ENCODE measurements around the gene MOB1A.
A peak's percentile ranks its signal among the peaks of the same experiment; 100 is the strongest.

Gene MOB1A

GRCh38 chr2:74205596-74205995 lies 26.9 kb upstream of the MOB1A start:
- TF ChIP-seq, protein P1, sequence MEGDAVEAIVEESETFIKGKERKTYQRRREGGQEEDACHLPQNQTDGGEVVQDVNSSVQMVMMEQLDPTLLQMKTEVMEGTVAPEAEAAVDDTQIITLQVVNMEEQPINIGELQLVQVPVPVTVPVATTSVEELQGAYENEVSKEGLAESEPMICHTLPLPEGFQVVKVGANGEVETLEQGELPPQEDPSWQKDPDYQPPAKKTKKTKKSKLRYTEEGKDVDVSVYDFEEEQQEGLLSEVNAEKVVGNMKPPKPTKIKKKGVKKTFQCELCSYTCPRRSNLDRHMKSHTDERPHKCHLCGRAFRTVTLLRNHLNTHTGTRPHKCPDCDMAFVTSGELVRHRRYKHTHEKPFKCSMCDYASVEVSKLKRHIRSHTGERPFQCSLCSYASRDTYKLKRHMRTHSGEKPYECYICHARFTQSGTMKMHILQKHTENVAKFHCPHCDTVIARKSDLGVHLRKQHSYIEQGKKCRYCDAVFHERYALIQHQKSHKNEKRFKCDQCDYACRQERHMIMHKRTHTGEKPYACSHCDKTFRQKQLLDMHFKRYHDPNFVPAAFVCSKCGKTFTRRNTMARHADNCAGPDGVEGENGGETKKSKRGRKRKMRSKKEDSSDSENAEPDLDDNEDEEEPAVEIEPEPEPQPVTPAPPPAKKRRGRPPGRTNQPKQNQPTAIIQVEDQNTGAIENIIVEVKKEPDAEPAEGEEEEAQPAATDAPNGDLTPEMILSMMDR (IDR thresholded peaks at IDR 0.05; ENCODE audit: low read depth, low read length): no peak
- DNase-seq (ENCODE audit: extremely low read depth, low read depth): no peak

DNA sequence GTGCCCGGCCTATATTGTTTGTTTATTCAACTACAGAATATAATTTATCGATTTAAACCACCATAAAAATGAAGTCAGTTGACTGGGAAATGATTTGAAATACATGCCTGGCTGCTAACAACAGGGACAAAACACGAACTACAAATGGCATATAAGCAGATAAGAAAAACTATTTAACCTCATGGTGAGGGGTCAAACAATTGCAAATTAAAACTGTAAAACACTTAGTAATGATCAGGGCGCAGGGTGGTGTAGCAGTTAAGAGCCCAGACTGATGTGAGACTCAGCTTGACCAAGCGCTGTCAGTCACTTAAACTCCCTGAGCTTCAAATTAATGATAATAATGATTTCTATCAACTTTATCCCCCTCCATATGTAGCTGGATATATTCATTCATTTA lies 26.4 kb upstream of the MOB1A start:
- no peak for DNase-seq (ENCODE audit: extremely low read depth, low read depth)
- TF ChIP-seq, protein P1 (IDR thresholded peaks at IDR 0.05; ENCODE audit: low read depth, low read length): no peak

GRCh38 chr2:74204436-74204835 lies 25.8 kb upstream of the MOB1A start:
- no peak for DNase-seq (ENCODE audit: extremely low read depth, low read depth)
- TF ChIP-seq, protein P1 (IDR thresholded peaks at IDR 0.05; ENCODE audit: low read depth, low read length): no peak

DNA sequence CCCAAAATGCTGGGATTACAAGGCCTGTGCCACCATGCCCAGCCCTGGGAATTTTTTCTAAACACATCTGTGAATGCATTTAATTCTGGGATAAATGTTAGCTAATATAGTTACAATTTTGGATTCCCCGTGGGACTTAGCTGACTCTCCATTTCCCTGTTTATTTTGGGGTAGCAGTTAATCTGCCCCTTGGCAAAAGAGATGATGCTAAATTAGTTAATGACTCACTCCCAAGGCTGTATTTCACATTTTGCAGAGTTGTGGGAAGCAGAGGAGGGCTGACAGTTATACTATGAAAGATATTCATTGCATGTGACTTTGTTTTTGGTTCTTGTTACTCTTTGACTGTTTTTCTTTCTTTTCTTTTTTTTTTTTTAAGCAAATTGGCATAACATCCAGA lies 22.9 kb upstream of the MOB1A start:
- TF ChIP-seq, protein P1 (IDR thresholded peaks at IDR 0.05; ENCODE audit: low read depth, low read length): no peak
- peak; percentile 73 for DNase-seq (ENCODE audit: extremely low read depth, low read depth)

GRCh38 chr2:74201196-74201595 lies 22.5 kb upstream of the MOB1A start:
- no peak for DNase-seq (ENCODE audit: extremely low read depth, low read depth)
- TF ChIP-seq, protein P1 (IDR thresholded peaks at IDR 0.05; ENCODE audit: low read depth, low read length): no peak

GRCh38 chr2:74199871-74200305 lies 21.2 kb upstream of the MOB1A start:
- no peak for DNase-seq (ENCODE audit: extremely low read depth, low read depth)
- TF ChIP-seq, protein P1 (IDR thresholded peaks at IDR 0.05; ENCODE audit: low read depth, low read length): no peak

DNA sequence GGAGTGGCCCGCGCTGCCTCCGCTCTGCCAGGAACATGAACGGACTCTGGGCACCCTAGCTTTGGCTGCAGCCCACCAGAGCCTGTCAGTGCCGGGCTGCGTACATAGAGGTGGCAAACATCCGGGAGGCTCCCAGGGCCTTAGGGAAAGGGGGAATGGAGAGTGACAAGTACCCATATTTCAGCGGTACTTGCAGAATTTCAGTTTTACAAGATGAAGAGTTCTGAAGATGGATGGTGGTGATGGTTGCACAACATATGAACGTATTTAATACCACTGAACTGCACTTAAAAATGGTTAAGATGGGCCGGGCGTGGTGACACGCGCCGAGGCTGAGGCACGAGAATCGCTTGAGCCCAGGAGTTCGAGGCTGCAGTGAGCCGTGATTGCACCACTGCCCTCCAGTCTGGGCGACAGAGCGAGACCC lies 20.6 kb upstream of the MOB1A start:
- no peak for DNase-seq (ENCODE audit: extremely low read depth, low read depth)
- TF ChIP-seq, protein P1 (IDR thresholded peaks at IDR 0.05; ENCODE audit: low read depth, low read length): no peak
